ENCODE data around the gene KDM2A. TPM values are rescaled to one million over a fixed set of nuclear protein-coding genes. Genes with fewer than 3 reads are reported as not detected.
A peak's percentile ranks its signal among the peaks of the same experiment; 100 is the strongest.
"Not testable (repeated sequence)": the region's sequence is repeated elsewhere in the genome, so short reads cannot be mapped to it uniquely, and the experiment has no call there.

KDM2A gene
- total RNA-seq, 4 donors from 2014 or later, result 34.8 to 55.0 (median 44.9) TPM

GRCh38 chr11:67118181-67118766, 789 bp upstream of the KDM2A start:
- TF ChIP-seq POLR2A (IDR thresholded peaks at IDR 0.05) (peak in 1 of 2 donors; percentile 36), CTCF (IDR thresholded peaks at IDR 0.05 in 4 of 5, conservative IDR thresholded peaks at IDR 0.05 in 1 of 5) (no peak)
- ATAC-seq, result peak; percentile 28 to 36
- no peaks in the 10 kb centered on the region for H3K27me3 ChIP-seq
- intact Hi-C loops (cut with DNase I; ENCODE audit: low total_unique reads), result loop anchor here (2.0 to 10.0 kb wide), 2 partner anchors 63 to 467 kb away; partner anchors contain the start of gene GSTP1
- H3K9me3 ChIP-seq, result no peaks in the 10 kb centered on the region
- peak overlapping the region; percentile 89 to 98 (median 96) for H3K27ac ChIP-seq
- in situ Hi-C loops (cut with MboI; ENCODE audit: low sequenced_read_pairs in 4 of 4), result no loop called here
- H3K36me3 ChIP-seq, result no peaks in the 10 kb centered on the region
- peak; percentile 8 to 38 for DNase-seq
- H3K4me3 ChIP-seq, result peak overlapping the region; percentile 58 to 74 (median 65)
- H3K4me1 ChIP-seq, result peaks cover 20 to 28% of the 10 kb centered on the region in 2 donors

- no peaks in the 10 kb centered on the region for H3K9me3 ChIP-seq
- H3K4me3 ChIP-seq, result peak overlapping the region; percentile 82 to 98 (median 94)
- intact Hi-C loops (cut with DNase I; ENCODE audit: low total_unique reads), result loop anchor here (1.0 to 10.0 kb wide), 6 partner anchors 49 to 465 kb away; partner anchors contain the start of genes GSTP1 and PC
- DNase-seq (no peak), ATAC-seq (peak; percentile 18 to 30)
- in situ Hi-C loops (cut with MboI; ENCODE audit: low sequenced_read_pairs in 4 of 4), result no loop called here
- peak overlapping the region; percentile 98 to 100 (median 99) for H3K27ac ChIP-seq
- TF ChIP-seq POLR2A (IDR thresholded peaks at IDR 0.05) (no peak), CTCF (IDR thresholded peaks at IDR 0.05 in 4 of 5, conservative IDR thresholded peaks at IDR 0.05 in 1 of 5) (peak in 3 of 5 experiments; percentile 6 to 20 (median 13))
- peaks cover 27 to 35% of the 10 kb centered on the region in 2 donors for H3K4me1 ChIP-seq
- H3K36me3 ChIP-seq, result no peaks in the 10 kb centered on the region
- H3K27me3 ChIP-seq, result no peaks in the 10 kb centered on the region
Observed at GRCh38 chr11:67119585-67120391, 725 bp downstream of the KDM2A start.

- intact Hi-C loops (cut with DNase I; ENCODE audit: low total_unique reads), result loop anchor here (5.0 kb wide), 1 partner anchor 163 kb away; the partner anchor contains the start of gene PC
- TF ChIP-seq CTCF (IDR thresholded peaks at IDR 0.05 in 4 of 5, conservative IDR thresholded peaks at IDR 0.05 in 1 of 5) (no peak), POLR2A (IDR thresholded peaks at IDR 0.05) (no peak)
- H3K27me3 ChIP-seq, result no peaks in the 10 kb centered on the region
- ATAC-seq (no peak), DNase-seq (no peak)
- H3K36me3 ChIP-seq, result no peaks in the 10 kb centered on the region
- peak overlapping the region; percentile 69 to 98 (median 82) for H3K4me3 ChIP-seq
- H3K27ac ChIP-seq, result peak overlapping the region; percentile 98 to 100 (median 99)
- H3K9me3 ChIP-seq, result no peaks in the 10 kb centered on the region
- in situ Hi-C loops (cut with MboI; ENCODE audit: low sequenced_read_pairs in 4 of 4), result no loop called here
- H3K4me1 ChIP-seq, result peaks cover 27 to 35% of the 10 kb centered on the region in 2 donors
Observed at GRCh38 chr11:67120456-67120855, 1.4 kb downstream of the KDM2A start.

GRCh38 chr11:67120881-67121710, 2.0 kb downstream of the KDM2A start:
- Histone ChIP-seq H3K9me3 (no peaks in the 10 kb centered on the region), H3K27me3 (no peaks in the 10 kb centered on the region), H3K36me3 (no peaks in the 10 kb centered on the region), H3K27ac (peak overlapping the region; percentile 98 to 100 (median 99)), H3K4me3 (peak overlapping the region; percentile 69 to 98 (median 82)), H3K4me1 (peaks cover 27 to 35% of the 10 kb centered on the region in 2 donors)
- TF ChIP-seq CTCF (IDR thresholded peaks at IDR 0.05 in 4 of 5, conservative IDR thresholded peaks at IDR 0.05 in 1 of 5) (no peak), POLR2A (IDR thresholded peaks at IDR 0.05) (peak; percentile 38 to 46)
- intact Hi-C loops (cut with DNase I; ENCODE audit: low total_unique reads), result loop anchor here (5.0 kb wide), 1 partner anchor 164 kb away; the partner anchor contains the start of gene PC
- peak in 1 of 2 donors; percentile 12 for ATAC-seq
- peak in 1 of 2 donors; percentile 35 for DNase-seq
- in situ Hi-C loops (cut with MboI; ENCODE audit: low sequenced_read_pairs in 4 of 4), result no loop called here

GRCh38 chr11:67123801-67124200, 4.7 kb downstream of the KDM2A start:
- intact Hi-C loops (cut with DNase I; ENCODE audit: low total_unique reads), result loop anchor here (5.0 kb wide), 1 partner anchor 166 kb away; the partner anchor contains the start of gene PC
- peak overlapping the region in 2 of 4 donors; percentile 19 to 99 for H3K27ac ChIP-seq
- H3K36me3 ChIP-seq; in situ Hi-C loops (cut with MboI; ENCODE audit: low sequenced_read_pairs in 4 of 4); H3K27me3 ChIP-seq; H3K4me3 ChIP-seq; DNase-seq; H3K9me3 ChIP-seq; ATAC-seq: not testable (repeated sequence)
- H3K4me1 ChIP-seq, result peaks cover 32 to 34% of the 10 kb centered on the region in 2 donors

- intact Hi-C loops (cut with DNase I; ENCODE audit: low total_unique reads); H3K27me3 ChIP-seq; H3K4me3 ChIP-seq; DNase-seq; ATAC-seq; H3K36me3 ChIP-seq; H3K27ac ChIP-seq; in situ Hi-C loops (cut with MboI; ENCODE audit: low sequenced_read_pairs in 4 of 4); H3K9me3 ChIP-seq: not testable (repeated sequence)
- peaks cover 30 to 32% of the 10 kb centered on the region in 2 donors for H3K4me1 ChIP-seq
Observed at GRCh38 chr11:67126243-67126642, 7.2 kb downstream of the KDM2A start.

Measured in gastrocnemius medialis (tissue), 4 donors.